BE2C (cell line): Measurements from ENCODE around the gene ZG16B.

Source experiments
- DNase-seq: peaks from one replicate; pipeline ENCODE4 v3.0.0-alpha.2; 2020
- H3K27me3 ChIP-seq: fragments of 250-450 bp; sonication (Bioruptor Pico); 2 replicates; pipeline ENCODE4 v1.5.1; 2020; ENCODE audit warnings: mild to moderate bottlenecking
- H3K36me3 ChIP-seq: fragments of 250-450 bp; sonication (Bioruptor Pico); 2 replicates; pipeline ENCODE4 v1.5.1; 2020; ENCODE audit warnings: mild to moderate bottlenecking
- H3K4me1 ChIP-seq: fragments of 250-450 bp; sonication (Bioruptor Pico); 2 replicates; pipeline ENCODE4 v1.5.1; 2020
- H3K4me3 ChIP-seq: 2 replicates; pipeline ENCODE4 v1.5.1; 2011; ENCODE audit warnings: low read depth, low read length
- H3K9me3 ChIP-seq: fragments of 250-450 bp; sonication (Bioruptor Pico); 2 replicates; pipeline ENCODE4 v1.5.1; 2020
- CTCF ChIP-seq: IDR thresholded peaks from 2 replicates; pipeline ENCODE4 v1.5.1; 2012; ENCODE audit warnings: mild to moderate bottlenecking, low read depth, low read length

ZG16B gene

GRCh38 chr16:2831203-2831602 is 1.1 kb downstream of the ZG16B start:
- no peaks in the 10 kb centered on the region for H3K4me1 ChIP-seq
- no peak for TF ChIP-seq CTCF
- DNase-seq, result no peak
- H3K36me3 ChIP-seq, result no peaks in the 10 kb centered on the region
- no peaks in the 10 kb centered on the region; the same call in 1 of the 2 replicates for H3K27me3 ChIP-seq
- no peak overlapping the region for H3K4me3 ChIP-seq
- H3K9me3 ChIP-seq, result no peaks in the 10 kb centered on the region

DNA sequence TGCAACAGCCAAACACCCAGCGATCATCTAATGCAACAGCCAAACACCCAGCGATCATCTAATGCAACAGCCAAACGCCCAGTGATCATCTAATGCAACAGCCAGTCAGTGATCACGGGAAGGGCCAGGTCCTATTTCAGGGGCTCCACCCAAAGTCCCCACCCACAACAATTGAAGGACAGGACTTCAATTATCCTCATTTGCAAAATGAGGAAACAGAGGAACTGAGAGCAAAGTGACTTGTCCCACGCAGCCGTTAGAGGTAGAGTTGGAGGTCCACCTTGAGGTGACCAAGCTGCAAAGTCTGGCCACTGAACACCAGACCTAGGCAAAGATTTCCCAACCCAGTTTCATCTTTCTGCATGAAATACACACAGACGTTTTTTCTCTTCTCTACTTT is 3.7 kb downstream of the ZG16B start:
- H3K27me3 ChIP-seq, result no peaks in the 10 kb centered on the region; the same call in 1 of the 2 replicates
- H3K4me1 ChIP-seq, result no peaks in the 10 kb centered on the region
- TF ChIP-seq CTCF, result no peak
- H3K9me3 ChIP-seq, result no peaks in the 10 kb centered on the region
- DNase-seq, result no peak
- no peak overlapping the region for H3K4me3 ChIP-seq
- no peaks in the 10 kb centered on the region for H3K36me3 ChIP-seq

GRCh38 chr16:2834968-2835367 is 4.9 kb downstream of the ZG16B start:
- Histone ChIP-seq H3K4me3 (no peak overlapping the region), H3K27me3 (no peaks in the 10 kb centered on the region; the same call in 1 of the 2 replicates), H3K36me3 (no peaks in the 10 kb centered on the region), H3K4me1 (no peaks in the 10 kb centered on the region), H3K9me3 (no peaks in the 10 kb centered on the region)
- TF ChIP-seq CTCF, result no peak
- no peak for DNase-seq

GRCh38 chr16:2835638-2836493 is 5.8 kb downstream of the ZG16B start:
- Histone ChIP-seq H3K9me3 (no peaks in the 10 kb centered on the region), H3K4me3 (no peak overlapping the region), H3K4me1 (no peaks in the 10 kb centered on the region), H3K27me3 (no peaks in the 10 kb centered on the region; the same call in 1 of the 2 replicates), H3K36me3 (no peaks in the 10 kb centered on the region)
- TF ChIP-seq CTCF, result no peak
- DNase-seq, result no peak

- no peaks in the 10 kb centered on the region for H3K9me3 ChIP-seq
- H3K27me3 ChIP-seq, result no peaks in the 10 kb centered on the region; the same call in 1 of the 2 replicates
- H3K4me3 ChIP-seq, result no peak overlapping the region
- H3K36me3 ChIP-seq, result no peaks in the 10 kb centered on the region
- DNase-seq, result no peak
- TF ChIP-seq CTCF, result no peak
- H3K4me1 ChIP-seq, result no peaks in the 10 kb centered on the region
Observed at GRCh38 chr16:2836646-2837508, 6.8 kb downstream of the ZG16B start.
